LNCAP (cell line): ENCODE results near the gene WDPCP.

Experiments used
- CTCF ChIP-seq: fragments of 450-650 bp; IDR thresholded peaks from 2 replicates; pipeline ENCODE4 v1.5.1; 2017; ENCODE audit warnings: mild to moderate bottlenecking

Gene WDPCP

DNA sequence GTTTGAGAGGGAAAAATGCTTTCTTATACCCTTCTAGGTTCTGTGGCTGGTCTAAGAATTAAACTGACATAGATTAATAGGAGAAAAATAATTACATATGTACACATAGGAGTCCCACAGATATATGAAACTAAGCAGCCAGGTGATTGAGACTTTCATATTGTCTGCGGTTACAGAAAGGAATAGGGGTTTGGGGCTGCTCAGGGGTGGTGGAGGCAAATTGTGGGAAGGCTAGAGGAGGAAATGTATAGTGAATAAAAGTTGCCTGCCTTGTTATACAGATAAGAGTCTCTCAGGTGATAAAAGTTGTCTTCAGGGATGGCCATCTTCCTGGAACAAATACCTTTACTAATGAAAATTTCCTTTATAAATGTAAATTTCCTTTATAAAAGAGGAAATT is 29.1 kb upstream of the WDPCP start:
- TF ChIP-seq CTCF = no peak

GRCh38 chr2:63614983-63615945 is 27.0 kb upstream of the WDPCP start:
- TF ChIP-seq CTCF = no peak

DNA sequence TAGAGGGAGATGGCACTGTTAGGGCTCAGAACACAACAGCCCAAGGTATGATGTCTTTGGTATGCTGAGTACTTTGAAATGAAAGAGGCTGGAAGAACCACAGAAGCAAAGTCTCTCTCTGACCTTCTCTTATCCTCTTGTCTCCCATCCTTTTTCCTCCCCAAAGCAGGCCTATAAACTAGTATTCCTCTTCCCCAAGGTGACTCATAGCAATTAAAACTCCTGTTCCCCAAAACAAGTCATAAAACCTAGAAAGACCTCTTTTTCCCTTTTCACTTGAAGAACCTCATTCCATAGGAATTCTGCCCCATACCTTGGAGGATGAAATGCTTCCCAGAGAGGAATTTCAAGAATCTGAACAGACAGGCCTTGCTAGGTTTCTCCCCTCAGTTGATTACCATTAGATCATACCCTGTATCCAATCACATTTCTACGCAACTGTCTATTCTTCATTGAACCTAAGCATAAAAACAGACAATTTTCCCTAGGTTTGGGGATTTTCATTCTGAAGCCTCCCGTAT is 26.2 kb upstream of the WDPCP start:
- TF ChIP-seq CTCF = no peak

DNA sequence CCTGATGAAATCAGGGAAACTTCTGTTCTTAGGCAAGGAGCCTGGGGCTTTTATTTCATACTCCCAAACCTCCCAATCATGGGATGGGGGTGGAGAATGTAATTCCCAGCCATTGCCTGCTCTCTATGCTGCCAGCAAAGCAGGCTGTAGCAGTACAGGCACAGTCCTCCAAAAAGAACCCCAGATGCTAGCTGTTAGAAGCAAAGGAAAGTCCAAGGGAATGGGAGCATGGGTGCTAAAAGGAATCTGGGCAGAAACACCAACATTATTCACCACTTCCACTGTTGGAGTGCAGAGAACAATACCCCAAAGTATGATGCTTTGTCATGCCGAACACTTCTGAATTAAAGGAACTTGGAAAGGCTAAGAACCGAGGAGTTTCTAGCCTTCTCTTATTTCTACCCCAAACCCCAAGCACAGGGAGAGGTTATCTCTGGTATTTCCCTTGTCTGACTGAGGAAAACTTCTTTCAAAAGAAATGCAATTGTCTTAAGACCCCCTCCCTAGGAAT is 25.2 kb upstream of the WDPCP start:
- no peak for TF ChIP-seq CTCF

- no peak for TF ChIP-seq CTCF
These were observed 22.2 kb upstream of the WDPCP start for GRCh38 chr2:63610525-63610924.

DNA sequence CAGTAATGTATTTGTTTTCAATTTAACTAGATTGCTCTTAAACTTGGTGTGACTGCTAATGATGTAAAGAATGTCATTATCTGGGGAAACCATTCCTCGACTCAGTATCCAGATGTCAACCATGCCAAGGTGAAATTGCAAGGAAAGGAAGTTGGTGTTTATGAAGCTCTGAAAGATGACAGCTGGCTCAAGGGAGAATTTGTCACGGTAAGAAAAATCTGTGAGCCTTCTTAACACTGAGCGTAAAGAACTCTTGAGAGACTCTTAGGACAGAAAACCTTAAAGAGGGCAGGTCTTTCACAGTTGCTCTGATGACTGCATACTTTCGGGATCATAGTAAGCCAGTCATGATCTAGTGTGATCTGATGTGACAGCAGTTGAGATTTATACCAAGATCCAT is 16.4 kb upstream of the WDPCP start:
- no peak for TF ChIP-seq CTCF

- TF ChIP-seq CTCF = no peak
These were observed 12.7 kb upstream of the WDPCP start for GRCh38 chr2:63600881-63601460.
